Measurements from ENCODE around the gene ENC1. TPM values are rescaled to one million over a fixed set of nuclear protein-coding genes. Genes with fewer than 3 reads are reported as not detected.

Gene ENC1
- total and polyA plus RNA-seq, 10 of the 15 experiments (the other 5 are each of a cell fraction or from before 2014, with no cell fraction given): 8.2 to 55.5 (median 32.1) TPM

DNA sequence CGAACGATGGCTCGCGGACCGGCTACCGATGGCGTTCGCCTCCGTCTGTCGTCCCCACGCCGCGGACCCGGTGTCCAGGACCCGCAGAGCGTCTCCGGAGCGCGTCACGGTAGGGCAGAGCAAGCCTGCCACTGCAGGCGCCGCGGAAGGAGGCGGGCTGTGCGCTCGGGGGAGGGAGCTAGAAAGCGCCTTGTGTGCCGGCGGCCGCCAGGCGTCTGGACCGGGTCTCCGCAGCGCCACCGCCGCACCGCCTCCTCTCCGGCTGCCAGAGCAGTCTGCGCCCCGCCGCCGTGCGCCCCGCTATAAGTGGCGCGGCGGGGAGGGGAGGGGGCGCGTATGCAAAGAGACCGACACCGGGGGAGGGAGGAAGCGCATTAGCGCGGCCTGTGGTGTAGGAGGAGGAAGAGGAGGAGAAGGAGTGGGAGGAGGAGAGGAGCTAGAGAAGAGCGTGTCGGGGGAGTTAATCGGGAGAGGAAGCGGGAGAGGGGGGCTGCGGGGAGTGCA, at the start of gene ENC1 (continued):
- TF ChIP-seq, protein P1, sequence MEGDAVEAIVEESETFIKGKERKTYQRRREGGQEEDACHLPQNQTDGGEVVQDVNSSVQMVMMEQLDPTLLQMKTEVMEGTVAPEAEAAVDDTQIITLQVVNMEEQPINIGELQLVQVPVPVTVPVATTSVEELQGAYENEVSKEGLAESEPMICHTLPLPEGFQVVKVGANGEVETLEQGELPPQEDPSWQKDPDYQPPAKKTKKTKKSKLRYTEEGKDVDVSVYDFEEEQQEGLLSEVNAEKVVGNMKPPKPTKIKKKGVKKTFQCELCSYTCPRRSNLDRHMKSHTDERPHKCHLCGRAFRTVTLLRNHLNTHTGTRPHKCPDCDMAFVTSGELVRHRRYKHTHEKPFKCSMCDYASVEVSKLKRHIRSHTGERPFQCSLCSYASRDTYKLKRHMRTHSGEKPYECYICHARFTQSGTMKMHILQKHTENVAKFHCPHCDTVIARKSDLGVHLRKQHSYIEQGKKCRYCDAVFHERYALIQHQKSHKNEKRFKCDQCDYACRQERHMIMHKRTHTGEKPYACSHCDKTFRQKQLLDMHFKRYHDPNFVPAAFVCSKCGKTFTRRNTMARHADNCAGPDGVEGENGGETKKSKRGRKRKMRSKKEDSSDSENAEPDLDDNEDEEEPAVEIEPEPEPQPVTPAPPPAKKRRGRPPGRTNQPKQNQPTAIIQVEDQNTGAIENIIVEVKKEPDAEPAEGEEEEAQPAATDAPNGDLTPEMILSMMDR (IDR thresholded peaks at IDR 0.05 in 2 of 3, conservative IDR thresholded peaks at IDR 0.05 in 1 of 3; ENCODE audit: control insufficient read depth in 2 of 3, extremely low read depth in 1 of 3, insufficient read depth in 1 of 3, low read depth in 3 of 3, low read length in 3 of 3): peak; percentile 36 to 54 (median 42); a peak in 5 of 6 replicates
- TF ChIP-seq SMC3 (IDR thresholded peaks at IDR 0.05; ENCODE audit: borderline replicate concordance, low read length): peak; percentile 24; the same call in 1 of the 2 replicates
- TF ChIP-seq DPF2 (IDR thresholded peaks at IDR 0.05): peak; percentile 60
- TF ChIP-seq, protein P2, sequence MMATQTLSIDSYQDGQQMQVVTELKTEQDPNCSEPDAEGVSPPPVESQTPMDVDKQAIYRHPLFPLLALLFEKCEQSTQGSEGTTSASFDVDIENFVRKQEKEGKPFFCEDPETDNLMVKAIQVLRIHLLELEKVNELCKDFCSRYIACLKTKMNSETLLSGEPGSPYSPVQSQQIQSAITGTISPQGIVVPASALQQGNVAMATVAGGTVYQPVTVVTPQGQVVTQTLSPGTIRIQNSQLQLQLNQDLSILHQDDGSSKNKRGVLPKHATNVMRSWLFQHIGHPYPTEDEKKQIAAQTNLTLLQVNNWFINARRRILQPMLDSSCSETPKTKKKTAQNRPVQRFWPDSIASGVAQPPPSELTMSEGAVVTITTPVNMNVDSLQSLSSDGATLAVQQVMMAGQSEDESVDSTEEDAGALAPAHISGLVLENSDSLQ (IDR thresholded peaks at IDR 0.05): no peak; the same call in 1 of the 2 replicates
- peak; percentile 96 for TF ChIP-seq SMAD5 (IDR thresholded peaks at IDR 0.05; ENCODE audit: low read depth)
- TF ChIP-seq SMARCA5 (IDR thresholded peaks at IDR 0.05): peak; percentile 85

DNA sequence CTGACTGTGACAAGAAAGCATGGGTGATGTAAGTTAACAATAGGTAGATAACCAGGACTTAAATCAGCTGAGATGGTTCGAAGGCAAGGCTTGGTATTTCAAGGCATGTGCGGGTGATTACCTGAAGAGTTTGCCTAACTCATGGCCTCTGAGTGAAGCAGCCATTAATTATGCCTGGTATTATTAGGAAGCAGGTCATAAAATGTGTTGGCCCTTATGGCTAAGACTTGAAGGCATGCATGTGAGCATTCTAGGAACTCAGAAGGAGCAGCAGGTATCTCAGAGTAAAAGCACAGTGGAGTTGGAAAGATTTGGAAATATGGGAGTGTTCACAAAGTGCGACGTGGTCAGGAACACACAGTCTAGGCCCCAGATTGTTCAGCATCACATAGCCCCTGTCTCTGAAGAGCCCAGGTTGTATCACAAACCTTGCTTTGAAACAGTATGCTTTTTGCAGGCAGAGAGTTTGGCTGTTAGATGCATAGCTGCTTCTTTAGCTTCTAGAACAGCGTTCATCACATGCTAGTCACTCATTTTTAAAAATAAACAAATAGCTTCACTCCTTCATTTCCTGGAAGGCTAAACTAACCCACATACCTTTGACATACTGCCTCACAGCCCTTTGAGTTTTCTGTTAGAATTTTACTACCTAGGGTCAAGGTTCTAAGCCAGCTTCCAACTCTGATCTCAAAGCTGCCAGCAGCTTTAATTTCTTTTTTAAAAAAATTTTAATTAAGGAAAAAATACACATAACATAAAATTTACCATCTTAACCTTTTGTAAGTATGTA, 46.6 kb upstream of the ENC1 start:
- H3K79me2 ChIP-seq (ENCODE audit: control insufficient read depth, insufficient read depth, low read length): peaks cover 4% of the 10 kb centered on the region
- H3K9me3 ChIP-seq (replicated peaks; ENCODE audit: control insufficient read depth, insufficient read depth, low read length): no peaks in the 10 kb centered on the region
- 86% methylated on average over 5 of the region's 5 CpGs for WGBS (ENCODE audit: insufficient coverage, insufficient replicate concordance, low lambda C conversion rate, missing lambda C conversion rate)
- no peaks in the 10 kb centered on the region for H4K20me1 ChIP-seq (ENCODE audit: control insufficient read depth, insufficient read depth)
- intact Hi-C loops (cut with micrococcal nuclease; ENCODE audit: unreplicated experiment) (no loop called here), in situ Hi-C loops (cut with MboI) (no loop called here)
- H3K27me3 ChIP-seq (replicated peaks in 1 of 2; ENCODE audit: control insufficient read depth in 2 of 2, insufficient read depth in 2 of 2, low read length in 1 of 2): no peaks in the 10 kb centered on the region
- no peak overlapping the region for H2AFZ ChIP-seq (ENCODE audit: control insufficient read depth, low read depth, low read length)
- no peaks in the 10 kb centered on the region for H3K4me1 ChIP-seq (ENCODE audit: control insufficient read depth, insufficient read depth, low read length)
- DNase-seq (ENCODE audit: low read depth, low spot score): no peak
- ATAC-seq: no peak
- no peak overlapping the region for H3K4me3 ChIP-seq
- ChIA-PET RAD21 (ENCODE audit: unreplicated experiment) (no interaction called here), SMC1A (ENCODE audit: uncharacterized antibody, unreplicated experiment) (interaction anchor here (0.9 to 1.6 kb wide), 6 partner anchors 13 to 232 kb away, joined by 3 to 6 read pairs (median 3); no protein-coding TSS in a partner anchor), POLR2A (no interaction called here), CTCF (interaction anchor here (0.6 to 1.1 kb wide), 2 partner anchors 61 to 473 kb away, joined by 3 read pairs; no protein-coding TSS in a partner anchor)
- FAIRE-seq: no peak
- H3K9ac ChIP-seq (ENCODE audit: control insufficient read depth, insufficient read depth, low read length): no peak overlapping the region
- peak overlapping the region; percentile 98 for H3K4me2 ChIP-seq (ENCODE audit: control insufficient read depth, insufficient read depth)
- no peak overlapping the region for H3K27ac ChIP-seq (ENCODE audit: control insufficient read depth, insufficient read depth)
- no peaks in the 10 kb centered on the region; a peak in 1 of 4 replicates for H3K36me3 ChIP-seq (ENCODE audit: control insufficient read depth in 2 of 2, insufficient read depth in 2 of 2, low read length in 1 of 2)
- no TSS peak for BruUV-seq (replicated peaks)
- TF ChIP-seq NFYA (IDR thresholded peaks at IDR 0.05; ENCODE audit: borderline replicate concordance, low read depth, low read length) (no peak), CBX3 (IDR thresholded peaks at IDR 0.05; ENCODE audit: borderline replicate concordance, low read depth) (no peak), BCL11A (IDR thresholded peaks at IDR 0.05; ENCODE audit: low read depth, low read length) (no peak), ZBED1 (IDR thresholded peaks at IDR 0.05; ENCODE audit: borderline replicate concordance) (no peak), HCFC1 (IDR thresholded peaks at IDR 0.05; ENCODE audit: low read length) (no peak), BACH1 (IDR thresholded peaks at IDR 0.05; ENCODE audit: borderline replicate concordance) (no peak), MYC (IDR thresholded peaks at IDR 0.05; ENCODE audit: insufficient read depth, insufficient read length, insufficient replicate concordance, low read length, severe bottlenecking) (no peak)
- TF ChIP-seq, protein P3, sequence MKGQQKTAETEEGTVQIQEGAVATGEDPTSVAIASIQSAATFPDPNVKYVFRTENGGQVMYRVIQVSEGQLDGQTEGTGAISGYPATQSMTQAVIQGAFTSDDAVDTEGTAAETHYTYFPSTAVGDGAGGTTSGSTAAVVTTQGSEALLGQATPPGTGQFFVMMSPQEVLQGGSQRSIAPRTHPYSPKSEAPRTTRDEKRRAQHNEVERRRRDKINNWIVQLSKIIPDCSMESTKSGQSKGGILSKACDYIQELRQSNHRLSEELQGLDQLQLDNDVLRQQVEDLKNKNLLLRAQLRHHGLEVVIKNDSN (IDR thresholded peaks at IDR 0.05; ENCODE audit: borderline replicate concordance, extremely low read length, insufficient read depth, low read depth, low read length): no peak
- TF ChIP-seq, protein P4, sequence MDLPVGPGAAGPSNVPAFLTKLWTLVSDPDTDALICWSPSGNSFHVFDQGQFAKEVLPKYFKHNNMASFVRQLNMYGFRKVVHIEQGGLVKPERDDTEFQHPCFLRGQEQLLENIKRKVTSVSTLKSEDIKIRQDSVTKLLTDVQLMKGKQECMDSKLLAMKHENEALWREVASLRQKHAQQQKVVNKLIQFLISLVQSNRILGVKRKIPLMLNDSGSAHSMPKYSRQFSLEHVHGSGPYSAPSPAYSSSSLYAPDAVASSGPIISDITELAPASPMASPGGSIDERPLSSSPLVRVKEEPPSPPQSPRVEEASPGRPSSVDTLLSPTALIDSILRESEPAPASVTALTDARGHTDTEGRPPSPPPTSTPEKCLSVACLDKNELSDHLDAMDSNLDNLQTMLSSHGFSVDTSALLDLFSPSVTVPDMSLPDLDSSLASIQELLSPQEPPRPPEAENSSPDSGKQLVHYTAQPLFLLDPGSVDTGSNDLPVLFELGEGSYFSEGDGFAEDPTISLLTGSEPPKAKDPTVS (IDR thresholded peaks at IDR 0.05; ENCODE audit: low read depth, low read length): no peak

Measured in GM12878 (cell line).